GM21786 (cell line): ENCODE data around the gene AKR1D1.
"Not testable (repeated sequence)": the region's sequence is repeated elsewhere in the genome, so short reads cannot be mapped to it uniquely, and the experiment has no call there.

Experiments used
- ATAC-seq: cut with Tn5 transposase; IDR thresholded peaks from one replicate; pipeline ENCODE4 v1.9.1; 2021; ENCODE audit not compliant: unreplicated experiment

Gene AKR1D1, protein sequence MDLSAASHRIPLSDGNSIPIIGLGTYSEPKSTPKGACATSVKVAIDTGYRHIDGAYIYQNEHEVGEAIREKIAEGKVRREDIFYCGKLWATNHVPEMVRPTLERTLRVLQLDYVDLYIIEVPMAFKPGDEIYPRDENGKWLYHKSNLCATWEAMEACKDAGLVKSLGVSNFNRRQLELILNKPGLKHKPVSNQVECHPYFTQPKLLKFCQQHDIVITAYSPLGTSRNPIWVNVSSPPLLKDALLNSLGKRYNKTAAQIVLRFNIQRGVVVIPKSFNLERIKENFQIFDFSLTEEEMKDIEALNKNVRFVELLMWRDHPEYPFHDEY

DNA sequence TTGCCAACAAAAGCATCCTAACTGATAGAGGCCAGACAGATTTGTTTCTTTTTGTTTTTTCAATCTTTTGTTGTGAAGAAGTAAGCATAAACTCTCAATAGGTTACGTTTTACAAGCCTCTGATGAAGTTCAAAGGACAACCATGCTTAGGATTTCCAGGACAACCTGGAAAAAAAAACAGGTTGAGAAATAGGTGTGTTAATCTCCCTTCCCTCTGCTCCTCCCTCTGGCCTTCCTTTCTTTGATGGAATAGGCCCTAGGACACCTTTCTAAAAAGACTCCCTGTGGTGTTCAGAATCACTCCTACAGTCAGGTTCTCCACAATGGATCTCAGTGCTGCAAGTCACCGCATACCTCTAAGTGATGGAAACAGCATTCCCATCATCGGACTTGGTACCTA, at the start of gene AKR1D1:
TSS of gene AKR1D1 (plus strand) at position 264 of the 400 bp plus-strand sequence. CDS start at position 324, 60 bp downstream.
- no peak for ATAC-seq

DNA sequence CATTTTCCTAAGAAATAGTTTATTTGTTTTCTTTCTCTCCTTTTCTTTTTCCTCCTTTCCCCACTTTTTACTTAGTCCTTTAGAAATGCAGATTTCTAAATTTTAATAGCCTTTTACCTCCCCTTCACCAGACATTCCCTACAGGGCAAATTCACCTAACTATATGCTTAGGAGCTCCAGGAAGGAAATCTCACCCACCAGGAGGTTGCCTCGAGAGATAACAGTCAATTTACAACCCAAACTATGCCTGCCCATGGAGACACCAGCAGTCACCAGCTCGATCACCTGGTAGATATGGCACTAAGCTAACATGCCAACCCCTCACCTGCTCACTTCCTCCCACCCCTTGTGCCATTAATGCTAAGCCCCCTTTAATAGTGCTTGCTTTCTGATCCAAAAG, 49.2 kb upstream of the AKR1D1 start:
- ATAC-seq = no peak

DNA sequence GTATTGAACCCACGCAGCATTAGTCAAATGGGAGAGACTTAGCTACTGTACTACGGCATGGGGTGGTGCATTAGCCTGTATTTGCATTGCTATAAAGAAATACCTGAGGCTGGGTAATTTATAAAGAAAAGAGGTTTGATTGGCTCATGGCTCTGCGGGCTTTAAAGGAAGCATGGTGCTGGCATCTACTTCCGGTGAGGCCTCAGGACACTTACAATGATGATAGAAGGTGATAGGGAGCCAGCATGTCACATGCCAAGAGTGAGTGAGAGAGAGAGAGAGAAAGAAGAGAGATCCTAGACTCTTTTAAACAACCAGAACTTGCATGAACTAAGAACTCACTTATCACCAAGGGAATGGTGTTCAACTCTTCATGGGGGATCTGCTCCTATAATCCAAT, 47.1 kb upstream of the AKR1D1 start:
- ATAC-seq = no peak

DNA sequence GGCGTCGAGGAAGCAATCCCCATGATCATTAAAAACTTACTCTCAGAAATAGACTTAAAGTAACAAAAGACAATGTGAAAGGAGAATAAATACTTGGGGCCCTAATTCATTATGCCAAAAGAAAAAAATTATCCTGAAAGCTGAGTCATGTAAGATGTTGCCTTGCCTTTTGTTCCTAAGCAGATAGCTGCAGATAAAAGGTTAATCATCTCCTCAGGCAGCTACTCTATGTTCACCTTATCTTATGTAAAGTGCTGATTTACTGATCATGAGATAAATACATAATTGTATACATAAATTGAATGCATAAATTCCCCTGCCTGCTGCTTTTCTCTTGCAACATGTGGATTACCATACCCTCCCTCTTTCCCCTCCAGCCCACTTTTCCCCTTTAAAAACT, 46.3 kb upstream of the AKR1D1 start:
- ATAC-seq = no peak

DNA sequence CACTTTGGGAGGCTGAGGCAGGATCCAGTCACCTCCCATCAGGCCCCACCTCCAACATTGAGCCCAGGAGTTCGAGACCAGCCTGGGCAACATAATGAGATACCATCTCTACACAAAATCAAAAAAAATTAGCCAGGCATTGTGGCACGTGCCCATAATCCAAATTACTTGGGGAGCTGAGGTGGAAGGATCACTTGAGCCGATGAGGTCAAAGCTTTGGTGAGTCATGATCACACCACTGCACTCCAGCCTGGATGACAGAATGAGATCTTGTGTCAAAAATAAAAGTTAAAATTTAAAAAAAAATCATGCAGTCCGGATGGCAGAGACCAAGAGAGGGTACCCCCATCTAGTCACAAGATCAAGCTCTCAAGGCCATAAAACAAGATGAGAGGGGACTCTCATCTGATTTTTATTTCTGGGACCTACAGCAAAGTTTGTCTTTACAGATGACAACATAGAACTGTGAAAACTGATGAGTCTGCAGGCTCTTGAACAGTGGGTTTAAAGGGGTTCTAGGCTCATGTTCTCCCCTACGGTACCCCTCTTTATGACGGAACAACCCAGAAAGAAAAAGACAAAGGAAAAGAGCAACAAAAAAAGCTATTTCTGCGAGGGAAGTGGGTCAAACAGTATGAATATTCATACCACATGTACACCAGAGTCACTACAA, 45.4 kb upstream of the AKR1D1 start:
- ATAC-seq = no peak

DNA sequence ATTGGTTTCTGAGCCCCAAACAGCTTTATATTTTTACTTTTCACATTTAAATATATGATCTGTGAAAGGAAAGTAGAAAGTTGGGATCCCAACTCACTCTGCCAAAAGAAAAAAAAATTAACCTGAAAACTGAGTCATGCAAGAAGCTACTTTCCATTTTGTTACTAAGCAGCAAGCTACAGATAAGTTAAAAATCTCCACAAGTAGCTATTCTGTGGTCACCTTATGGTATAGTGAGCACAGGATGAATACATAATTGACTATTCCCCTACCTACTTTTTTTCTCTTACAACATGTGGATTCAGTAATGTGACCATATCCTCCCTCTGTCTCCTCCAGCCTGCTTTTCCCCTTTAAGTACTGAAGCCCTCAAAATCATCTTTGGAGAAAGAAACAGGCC, 44.1 kb upstream of the AKR1D1 start:
- ATAC-seq = peak; percentile 72

DNA sequence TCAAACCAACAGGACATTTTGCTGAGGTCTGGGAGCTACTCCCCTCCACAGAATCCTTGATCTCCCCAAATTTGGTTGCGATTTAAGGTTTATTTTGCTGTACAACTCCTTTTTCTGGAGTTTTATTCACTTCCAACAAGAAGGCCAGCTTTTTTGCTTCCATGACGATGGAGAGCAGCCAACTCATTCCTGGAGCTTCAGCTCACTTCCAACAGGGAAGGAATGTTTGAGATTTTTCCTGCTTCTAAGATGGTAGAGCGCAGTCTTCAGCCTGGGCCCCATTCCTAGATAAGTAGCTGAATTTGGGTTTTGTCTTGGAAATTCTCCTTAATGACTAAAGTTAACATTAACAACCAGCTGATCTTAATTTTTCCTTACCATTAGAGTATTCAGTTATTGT, 43.5 kb upstream of the AKR1D1 start:
- no peak for ATAC-seq

DNA sequence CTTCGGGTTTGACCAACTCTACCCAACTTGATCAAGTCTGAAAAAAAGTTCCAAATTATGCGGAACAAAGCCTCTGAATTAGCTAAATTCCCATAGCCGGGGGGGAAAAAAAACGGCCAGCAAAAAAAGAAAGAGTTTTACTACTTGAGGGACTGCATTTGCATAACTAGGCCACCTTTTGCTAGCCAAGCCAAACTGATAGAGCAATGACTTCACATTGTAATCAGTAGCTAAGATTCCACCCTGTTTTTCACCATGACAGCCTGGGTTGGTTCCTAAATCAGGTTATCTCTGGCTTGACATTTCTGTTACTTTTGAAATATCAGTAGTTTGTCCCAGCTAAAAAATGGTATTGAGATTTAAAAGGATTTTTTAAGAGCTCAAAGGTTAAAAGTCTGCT, 43.0 kb upstream of the AKR1D1 start:
- ATAC-seq = no peak

DNA sequence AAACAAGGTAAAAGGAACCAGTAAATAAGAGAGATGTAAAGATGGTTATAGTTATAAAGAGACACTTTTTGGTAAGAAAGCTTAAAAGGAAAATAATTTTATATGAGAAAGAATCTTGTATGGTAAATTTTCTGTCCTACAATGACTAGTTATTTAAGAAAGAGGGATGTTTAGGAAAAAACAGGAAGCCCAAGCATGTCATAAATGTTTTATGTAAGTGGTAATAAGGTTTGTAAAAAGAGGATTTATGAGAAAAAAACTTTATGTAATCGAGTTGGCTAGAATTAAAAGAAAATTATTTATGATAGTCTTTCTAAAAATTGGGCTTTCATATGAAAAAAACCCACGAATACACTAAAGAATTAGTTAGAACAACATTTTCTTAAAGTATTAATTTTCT, 40.1 kb upstream of the AKR1D1 start:
- ATAC-seq = no peak

DNA sequence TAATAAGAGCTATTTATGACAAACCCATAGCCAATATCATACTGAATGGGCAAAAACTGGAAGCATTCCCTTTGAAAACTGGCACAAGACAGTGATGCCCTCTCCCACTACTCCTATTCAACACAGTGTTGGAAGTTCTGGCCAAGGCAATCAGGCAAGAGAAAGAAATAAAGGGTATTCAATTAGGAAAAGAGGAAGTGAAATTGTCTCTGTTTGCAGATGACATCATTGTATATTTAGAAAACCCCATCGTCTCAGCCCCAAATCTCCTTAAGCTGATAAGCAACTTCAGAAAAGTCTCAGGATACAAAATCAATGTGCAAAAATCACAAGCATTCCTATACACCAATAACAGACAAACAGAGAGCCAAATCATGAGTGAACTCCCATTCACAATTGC, 36.2 kb upstream of the AKR1D1 start:
- not testable (repeated sequence) for ATAC-seq

DNA sequence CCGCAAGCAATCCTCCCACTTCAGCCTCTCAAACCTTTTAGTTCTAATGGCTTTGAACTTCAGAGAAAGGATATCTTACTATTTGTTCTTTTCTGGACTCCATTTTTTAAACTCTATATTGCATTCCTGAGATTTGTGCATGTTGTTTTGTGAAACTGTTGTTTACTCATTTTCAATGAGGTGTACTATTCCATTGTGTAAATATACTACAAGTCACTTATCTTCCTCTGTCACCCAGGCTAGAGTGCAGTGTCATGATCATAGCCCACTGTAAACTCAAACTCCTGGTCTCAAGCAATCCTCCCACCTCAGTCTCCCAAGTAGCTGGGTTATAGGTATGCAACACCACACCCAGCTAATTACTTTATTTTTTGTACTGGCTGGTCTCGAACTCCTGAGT, 31.4 kb upstream of the AKR1D1 start:
- no peak for ATAC-seq

DNA sequence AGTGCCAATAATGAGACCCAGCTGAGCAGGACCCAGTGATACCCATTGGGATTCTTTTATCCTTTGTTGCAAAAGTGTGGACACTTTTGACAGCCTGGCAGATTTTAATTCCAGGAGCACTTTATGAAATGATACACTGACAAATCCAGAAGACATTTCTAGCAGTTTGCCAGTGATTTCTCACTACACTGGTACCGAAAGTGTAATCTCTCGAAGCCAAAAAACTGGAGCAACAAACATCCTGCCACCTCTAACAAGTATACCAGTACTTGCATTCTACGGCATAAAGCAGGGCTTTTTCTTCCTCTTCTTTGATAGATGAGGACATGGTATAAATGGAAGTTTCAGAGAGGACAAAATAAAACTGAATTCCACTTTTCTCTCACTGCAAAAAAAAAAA, 28.4 kb upstream of the AKR1D1 start:
- ATAC-seq = no peak

DNA sequence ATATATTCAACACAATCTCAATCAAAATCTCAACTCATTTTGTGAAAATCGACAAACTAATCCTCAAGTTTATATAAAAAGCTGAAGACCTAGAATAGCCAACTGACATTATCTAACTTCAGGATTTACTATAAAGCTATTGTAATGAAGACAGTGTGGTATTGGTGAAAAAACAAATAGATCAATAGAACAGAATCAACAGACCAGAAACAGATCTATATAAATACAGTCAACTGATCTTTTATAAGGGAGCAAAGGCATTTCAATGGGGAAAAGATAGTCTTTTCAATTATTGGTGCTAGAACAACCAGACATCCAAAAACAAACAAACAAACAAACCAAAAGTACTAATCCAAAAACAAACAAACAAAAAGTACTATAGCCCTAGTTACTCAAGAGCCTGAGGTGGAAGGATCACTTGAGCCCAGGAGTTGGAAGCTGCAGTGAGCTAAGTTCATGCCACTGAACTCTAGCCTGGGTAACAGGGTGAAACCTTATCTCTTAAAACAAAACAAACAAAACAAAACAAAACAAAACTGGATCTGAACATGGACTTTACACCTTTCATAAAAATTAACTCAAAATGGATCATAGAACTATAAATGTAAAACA, 26.6 kb upstream of the AKR1D1 start:
- ATAC-seq = no peak

DNA sequence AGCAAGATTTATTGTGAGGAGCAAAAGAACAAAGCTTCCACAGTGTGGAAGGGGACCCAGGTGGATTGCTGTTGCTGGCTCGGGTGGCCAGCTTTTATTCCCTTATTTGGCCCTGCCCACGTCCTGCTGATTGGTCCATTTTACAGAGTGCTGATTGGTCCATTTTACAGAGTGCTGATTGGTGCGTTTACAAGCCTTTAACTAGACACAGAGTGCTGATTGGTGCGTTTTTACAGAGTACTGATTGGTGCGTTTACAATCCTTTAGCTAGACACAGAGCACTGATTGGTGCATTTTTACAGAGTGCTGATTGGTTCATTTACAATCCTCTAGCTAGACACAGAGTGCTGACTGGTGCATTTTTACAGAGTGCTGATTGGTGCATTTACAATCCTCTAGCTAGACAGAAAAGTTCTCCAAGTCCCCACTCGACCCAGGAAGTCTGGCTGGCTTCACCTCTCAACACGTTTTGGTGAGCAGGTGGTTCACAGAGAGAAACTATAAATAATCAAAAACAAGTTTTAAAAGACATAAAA, 24.5 kb upstream of the AKR1D1 start:
- not testable (repeated sequence) for ATAC-seq

DNA sequence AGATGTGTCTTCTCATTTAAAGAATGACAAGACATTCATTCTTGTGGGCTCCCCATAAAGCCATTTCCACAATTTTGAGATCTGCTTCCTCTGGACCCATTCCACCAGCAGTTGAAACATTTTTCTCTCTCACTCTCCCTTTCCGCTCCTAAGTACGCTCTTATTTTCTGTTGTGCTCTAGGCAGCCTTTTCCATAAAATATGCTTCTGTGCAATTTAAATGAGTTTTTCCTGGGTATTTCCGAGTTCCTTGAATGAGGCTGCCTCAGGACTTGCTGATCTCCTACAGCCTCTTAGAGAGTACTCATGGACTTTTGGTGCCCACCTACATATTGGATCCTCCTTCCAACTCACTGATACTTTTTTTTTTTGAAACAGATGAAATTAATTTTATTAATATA, 23.6 kb upstream of the AKR1D1 start:
- no peak for ATAC-seq

DNA sequence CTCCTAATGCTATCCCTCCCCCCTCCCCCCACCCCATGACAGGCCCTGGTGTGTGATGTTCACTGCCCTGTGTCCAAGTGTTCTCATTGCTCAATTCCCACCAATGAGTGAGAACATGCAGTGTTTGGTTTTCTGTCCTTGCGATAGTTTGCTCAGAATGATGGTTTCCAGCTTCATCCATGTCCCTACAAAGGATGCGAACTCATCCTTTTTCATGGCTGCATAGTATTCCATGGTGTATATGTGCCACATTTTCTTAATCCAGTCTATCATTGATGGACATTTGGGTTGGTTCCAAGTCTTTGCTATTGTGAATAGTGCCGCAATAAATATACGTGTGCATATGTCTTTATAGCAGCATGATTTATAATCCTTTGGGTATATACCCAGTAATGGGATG, 20.6 kb upstream of the AKR1D1 start:
- not testable (repeated sequence) for ATAC-seq

DNA sequence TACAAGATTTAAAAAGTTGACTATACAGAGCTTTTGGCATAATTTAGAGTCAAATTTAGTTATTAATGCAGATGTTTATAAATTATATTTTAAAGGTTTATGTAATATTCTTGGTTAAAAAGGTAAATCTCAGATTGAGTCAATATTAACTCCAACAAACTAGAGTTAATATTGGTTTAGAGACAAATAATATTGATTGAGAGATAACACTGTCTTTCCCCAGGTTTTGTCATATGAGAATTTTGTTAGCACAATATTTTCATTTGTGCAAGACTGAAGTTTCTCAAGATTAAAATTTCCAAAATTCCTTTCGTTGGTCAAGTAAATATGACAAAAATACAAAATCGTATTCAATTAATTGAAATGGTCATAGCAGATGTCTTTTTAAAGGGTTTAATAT, 12.9 kb upstream of the AKR1D1 start:
- no peak for ATAC-seq

DNA sequence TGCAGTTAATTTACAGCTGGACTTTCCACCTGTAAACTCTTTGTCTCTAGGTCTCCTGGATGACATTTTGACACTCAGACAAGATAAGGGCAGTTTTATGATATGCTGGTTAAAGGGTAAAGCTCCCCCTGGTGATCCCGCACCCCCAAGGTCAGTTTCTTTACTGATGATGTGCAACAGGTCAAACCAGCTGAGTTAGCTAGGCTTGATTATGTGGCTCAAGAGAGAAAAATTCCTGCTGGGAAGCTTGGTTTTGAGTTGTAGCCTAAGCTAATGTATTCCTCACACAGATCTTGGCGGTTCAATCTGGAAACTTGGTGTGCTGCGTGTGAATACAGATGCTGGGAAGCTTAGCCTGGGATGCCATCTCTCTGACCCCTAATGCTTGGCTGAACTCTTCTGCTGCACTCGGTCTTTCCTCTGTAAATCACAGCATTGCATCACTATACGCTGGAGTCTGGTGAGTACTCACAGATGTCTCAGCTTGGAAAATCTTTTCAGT, 11.4 kb upstream of the AKR1D1 start:
- ATAC-seq = no peak

DNA sequence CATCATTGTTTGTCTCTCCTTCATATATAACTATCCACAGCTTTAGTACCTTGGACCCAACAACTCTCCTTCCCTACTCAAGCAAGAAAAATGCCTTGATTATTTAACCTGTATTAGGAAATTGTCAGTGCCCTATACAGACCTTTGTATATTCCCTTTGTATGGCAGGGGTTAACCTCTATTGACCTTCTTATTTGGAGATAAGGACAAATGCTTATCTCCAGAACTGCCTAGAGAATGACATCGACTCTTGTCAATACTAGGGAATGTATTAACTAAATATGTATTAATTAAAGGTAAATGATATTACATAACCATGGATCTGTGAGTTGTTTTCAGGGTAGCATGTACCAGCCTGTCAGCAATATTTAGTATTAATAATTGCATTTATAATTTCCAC, 10.4 kb upstream of the AKR1D1 start:
- no peak for ATAC-seq

DNA sequence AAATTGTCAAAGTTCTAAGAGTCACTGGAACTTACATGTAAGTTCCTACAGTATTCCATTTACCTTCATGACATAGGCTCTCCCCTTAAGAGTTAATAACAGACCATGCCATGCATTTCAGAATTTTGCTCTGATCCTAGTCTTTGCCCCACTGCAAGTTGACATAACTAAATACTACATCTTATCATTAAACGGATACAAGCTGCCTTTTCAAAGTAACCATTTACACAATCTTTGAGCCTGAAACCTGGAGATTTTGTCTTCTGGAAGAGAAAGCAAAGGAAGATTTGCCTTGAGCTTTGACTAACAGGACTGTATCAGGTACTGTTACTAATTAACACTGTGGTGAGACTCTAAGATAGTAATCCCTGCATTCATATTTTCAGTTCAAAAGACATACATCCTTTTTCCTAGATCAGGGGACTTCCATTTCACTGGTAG, 9.3 kb upstream of the AKR1D1 start:
- peak; percentile 60 for ATAC-seq

DNA sequence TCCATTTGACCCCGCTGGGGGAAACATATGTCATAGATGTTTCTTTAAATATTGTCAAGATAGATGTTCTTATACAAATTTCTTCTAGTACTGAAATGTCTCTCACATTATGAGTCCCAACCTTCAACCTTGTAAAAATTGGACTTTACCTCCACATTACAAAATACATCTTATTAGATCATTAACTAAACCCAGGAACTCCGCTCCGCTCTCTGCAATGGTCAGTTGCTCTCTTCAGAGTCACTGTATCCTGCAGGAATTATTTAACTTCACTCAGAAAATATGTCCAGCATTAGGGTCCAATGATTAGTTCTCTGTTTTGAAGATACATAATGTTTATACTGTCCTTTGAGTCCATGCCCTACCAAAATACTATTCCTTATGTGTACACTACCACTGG, 8.5 kb upstream of the AKR1D1 start:
- ATAC-seq = no peak

DNA sequence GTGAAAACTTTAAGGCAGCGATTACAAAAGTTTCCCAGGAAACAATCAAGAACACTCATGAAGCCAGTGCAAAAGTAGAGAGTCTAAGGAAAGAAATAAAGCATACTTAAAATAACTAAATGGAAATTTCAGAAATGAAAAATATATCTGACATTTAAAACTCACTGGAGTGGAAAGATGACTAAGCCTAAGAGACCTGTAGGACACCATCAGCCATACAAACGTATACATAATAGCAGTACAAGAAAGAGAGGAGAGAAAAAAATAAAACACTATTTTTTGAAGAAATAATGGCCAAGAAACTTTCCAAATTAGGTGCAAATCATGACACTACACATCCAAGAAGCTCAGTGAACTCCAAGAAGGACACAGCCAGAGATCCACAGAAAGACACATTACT, 5.4 kb upstream of the AKR1D1 start:
- no peak for ATAC-seq
